GM21723 (cell line): ENCODE results near the gene LRRC9.
"Not testable (repeated sequence)": the region's sequence is repeated elsewhere in the genome, so short reads cannot be mapped to it uniquely, and the experiment has no call there.

Source experiments
- ATAC-seq: cut with Tn5 transposase; IDR thresholded peaks from one replicate; pipeline ENCODE4 v1.9.1; 2021; ENCODE audit warnings: mild to moderate bottlenecking, moderate library complexity; ENCODE audit not compliant: unreplicated experiment

Gene LRRC9

GRCh38 chr14:59952141-59952540, 32.2 kb downstream of the LRRC9 start:
- not testable (repeated sequence) for ATAC-seq

GRCh38 chr14:59957890-59958289, 37.9 kb downstream of the LRRC9 start:
- ATAC-seq = not testable (repeated sequence)

DNA sequence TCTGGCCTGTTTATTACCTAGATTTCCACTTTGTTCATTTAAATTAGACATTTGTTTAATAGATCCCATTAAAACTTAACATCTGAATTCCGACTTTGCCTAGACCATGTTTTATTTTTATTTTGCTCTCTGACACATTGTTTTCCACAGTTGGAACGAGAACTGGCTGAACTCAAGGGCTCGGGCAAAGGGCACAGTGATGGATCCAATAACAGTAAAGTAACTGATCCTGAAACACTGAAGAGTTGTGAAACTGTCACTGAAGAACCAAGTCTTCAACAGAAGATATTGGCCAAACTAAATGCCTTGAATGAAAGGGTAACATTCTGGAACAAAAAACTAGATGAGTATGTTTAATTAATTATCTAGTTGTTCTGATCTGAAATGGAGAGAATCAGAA, 39.7 kb downstream of the LRRC9 start:
- no peak for ATAC-seq

DNA sequence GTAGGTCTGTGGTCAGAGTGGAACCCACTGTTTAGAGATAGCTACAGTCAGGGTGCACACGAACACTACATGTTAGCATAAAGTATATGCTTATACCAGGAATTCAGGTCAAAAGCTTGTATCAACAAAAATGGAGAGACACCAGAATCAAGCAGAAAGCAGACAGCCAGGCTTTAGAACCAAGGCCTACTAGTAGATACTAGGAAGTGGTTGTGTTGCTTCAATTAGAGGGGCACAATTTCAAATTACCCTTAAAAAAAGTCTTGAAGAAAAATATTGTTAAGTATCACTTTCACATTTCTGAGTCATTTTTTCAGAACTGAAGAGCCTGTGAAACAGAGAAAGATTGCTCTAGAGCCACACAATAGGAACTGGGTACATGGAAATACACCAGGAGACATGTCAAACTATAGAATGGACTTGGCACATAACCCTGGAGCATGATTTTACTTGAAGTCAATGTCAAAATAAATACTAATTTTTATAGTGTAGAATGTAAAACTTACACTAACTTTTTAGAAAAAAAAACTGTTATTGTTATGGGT, 41.6 kb downstream of the LRRC9 start:
- ATAC-seq = peak; percentile 50

DNA sequence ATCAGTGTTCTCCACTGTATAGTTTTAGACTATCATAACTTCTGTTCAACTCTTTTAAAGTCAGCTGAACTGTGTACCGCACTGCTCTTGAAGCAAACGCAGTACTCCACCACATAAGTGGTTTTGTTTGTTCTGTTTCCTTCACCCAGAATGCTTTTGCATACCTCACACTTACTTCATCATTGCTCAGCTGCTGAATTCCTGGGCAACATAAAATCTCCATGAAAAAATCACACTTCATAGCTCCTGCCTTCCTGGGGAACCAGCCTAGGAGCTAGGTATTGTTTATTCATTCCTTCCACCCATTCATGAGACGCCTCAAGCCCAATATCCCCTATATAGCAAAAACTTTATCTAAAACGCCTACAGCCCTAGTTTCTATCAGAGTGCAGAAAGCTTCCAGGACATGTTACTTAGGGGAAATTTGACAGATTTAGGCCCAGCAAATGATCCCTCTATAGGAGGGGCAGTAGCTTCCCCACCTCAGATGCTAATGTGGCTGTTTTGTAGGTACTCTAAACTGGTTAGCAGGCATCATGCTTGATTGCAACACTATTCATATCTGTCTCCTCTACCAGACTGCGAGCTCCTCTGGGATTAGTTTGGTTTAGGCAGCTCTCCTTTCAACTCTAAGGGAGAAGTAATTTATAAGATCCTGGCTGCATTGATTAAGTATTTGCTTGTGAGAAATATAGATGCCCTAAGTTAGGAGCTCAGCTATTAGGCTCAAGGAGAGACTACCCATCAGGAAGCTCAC, 44.5 kb downstream of the LRRC9 start:
- peak; percentile 25 for ATAC-seq

DNA sequence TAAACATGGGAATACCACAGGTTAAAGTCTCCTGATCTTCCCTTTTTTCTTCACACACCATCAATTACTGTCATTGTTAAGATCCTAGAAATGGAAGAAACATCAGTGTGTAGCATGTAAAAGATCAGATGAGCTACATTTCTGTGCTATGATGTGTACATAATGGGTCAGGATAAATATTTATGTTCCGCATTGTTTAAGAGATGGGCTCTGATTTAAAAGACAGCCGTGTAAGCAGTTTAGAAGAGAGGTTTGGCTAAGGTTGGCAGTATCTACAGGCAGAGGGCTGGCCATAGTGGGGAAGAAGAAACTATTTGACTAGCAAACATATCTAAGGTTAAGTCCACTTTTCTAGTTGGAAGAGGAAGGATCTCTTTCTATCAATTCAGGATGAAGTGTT, 49.4 kb downstream of the LRRC9 start:
- no peak for ATAC-seq

DNA sequence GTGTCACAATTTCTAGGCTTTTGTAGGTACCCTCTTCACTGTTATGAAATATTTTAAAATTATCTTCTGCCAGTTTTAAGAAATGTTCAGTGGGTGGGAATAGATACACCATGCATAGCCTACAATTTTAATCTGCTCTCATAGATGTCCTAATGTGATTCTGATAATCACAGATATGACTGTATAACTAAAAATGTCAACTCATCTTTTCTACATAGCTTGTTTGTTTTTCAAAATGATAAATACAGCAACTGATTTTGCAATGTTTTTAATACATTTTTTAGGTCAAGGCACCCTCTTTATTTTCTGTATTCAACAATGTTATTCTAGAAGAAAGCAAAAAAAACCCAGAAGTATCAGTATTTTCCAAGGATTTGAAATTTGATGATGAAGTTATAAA, 61.6 kb downstream of the LRRC9 start:
- ATAC-seq = no peak

DNA sequence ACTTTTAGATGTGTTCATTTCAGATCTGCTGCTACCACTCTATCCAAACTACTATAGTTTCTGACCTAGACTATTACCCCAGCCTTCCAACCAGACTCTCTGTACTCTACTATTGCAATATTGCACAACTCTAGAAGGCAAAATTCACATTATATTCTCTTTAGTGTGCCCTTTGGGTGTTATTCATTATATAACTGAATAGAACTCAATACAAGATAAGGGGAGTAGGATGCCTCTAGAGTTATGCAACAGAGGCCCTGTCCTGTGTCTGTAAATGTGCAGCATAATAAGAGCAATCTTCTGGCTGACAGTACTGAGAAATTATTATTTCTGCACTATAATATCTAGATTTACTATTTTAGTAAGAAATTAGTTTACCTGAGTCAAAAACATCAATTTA, 63.1 kb downstream of the LRRC9 start:
- ATAC-seq = no peak

DNA sequence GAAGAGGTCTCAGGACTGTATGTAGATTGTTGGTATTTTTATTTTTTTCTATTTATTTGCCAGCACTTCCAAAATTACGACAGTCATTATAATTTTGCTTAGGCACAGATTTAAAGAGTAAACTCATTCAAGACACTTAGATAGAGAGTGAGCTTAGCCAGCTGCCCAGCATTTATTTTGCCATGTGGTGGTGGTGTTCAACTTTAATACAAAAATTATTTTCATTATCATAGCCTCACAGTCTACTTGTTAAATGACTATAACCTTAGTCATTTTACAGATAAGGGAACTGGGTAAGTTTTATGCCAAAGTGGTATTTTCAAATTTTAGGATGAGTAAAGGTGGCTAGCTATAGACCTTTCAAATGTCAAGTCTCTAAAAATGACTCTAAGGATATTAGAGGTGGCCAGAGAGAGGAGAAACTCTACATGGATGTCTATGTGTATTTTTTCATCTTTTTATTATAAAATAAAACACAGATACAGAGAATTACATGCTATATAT, 66.7 kb downstream of the LRRC9 start:
- ATAC-seq = no peak

GRCh38 chr14:59997449-59997848, 77.5 kb downstream of the LRRC9 start:
- ATAC-seq = no peak

DNA sequence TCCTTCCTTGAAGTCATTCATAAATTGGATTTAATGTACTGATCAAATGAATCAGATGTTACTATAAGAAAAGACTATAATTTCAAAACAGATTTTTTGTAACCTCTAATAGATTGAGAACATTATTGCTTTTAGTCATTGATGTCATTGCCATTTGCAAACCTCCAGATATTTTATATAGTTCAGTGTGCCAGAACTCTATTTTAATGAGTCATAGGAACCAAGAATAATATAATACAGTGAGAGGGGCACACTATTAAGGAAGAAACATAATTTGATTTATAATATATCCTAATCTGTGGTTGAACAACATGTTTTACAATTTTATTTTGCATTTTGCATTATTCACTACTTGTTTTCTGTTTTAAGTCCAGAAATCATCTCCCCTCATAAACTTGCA, 78.0 kb downstream of the LRRC9 start:
- ATAC-seq = no peak

DNA sequence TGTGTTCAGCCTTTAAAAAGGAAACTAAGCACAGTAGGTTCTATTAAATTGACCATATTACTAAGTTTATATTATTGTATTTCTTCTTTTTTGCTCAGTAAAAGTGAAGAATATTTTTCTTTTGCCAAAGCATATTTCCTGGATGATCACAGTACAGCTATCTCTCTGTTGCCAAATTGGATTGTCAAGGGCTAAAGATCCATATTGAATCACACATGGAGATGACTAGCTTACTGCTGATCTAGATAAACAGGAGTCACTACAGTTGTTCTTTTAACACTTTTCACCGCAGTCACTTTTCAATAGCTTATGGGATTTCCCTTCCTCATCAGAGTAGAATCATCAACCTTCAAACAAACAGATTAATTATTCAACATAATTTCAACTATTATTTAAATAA, 78.6 kb downstream of the LRRC9 start:
- ATAC-seq = no peak

DNA sequence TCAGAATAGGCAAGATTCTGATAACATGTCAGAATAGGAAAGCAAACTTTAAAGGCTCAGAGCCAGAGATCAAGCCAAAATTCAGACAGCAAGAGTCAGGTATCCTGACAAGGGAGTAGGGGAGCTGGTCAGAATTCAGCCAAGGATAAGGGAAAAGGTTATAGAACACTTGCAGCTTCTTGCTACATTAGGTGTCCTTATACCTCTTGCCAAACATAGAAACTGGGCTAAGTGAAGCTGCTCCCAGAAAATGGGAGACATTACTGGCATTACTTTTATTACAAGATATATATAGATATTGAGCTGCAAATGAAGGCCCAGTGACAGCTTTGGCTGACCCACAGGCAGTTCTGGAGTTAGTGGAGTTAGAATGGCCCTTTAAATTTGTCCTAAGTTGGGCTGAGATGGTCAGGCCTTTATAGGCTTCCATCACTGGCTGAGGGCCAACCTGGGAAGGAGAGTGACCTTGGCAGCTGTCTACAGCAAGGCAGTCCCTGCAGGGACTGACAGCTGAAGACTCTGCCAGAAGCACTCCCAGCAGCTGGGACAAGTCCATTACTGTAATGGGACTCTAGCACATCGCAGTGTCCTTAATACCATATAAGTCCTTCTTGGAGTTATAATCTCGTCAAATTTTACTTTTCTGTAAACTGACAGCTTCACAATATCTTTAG, 83.0 kb downstream of the LRRC9 start:
- ATAC-seq = no peak

DNA sequence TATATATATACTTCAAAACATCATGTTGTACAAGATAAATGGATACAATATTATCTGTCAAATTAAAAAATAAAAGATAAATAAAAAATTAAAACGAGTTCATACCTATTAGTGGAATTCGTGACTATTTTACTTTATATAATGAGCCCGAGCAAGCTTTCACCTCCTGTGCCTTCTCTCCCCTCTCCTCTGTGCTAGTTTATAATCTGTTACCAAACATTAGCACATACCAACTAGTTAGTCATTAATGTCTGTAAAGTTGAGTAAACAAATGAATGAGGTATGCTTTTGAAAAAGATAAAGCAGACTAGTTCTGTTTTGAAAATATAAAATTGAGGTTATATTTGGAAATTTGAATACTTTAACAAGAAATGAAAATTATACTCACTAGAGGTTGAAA, 84.0 kb downstream of the LRRC9 start:
- no peak for ATAC-seq

DNA sequence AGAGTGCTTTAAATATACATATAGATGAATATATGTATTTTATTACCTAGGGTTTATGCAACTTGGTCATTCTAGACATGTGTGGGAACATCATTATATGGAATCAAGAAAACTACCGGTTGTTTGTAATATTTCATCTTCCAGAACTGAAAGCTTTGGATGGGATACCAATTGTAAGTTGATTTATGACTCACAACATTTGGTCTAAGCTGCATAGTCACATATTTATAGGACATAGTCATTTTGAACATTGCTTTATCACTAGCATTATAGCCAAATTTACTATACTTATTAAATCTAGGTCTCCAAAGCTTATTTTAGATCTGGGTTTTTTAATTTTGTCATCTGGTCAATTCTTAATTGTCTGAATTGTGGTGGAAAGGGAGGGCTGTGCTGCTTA, 88.1 kb downstream of the LRRC9 start:
- no peak for ATAC-seq

GRCh38 chr14:60010263-60010662, 90.3 kb downstream of the LRRC9 start:
- not testable (repeated sequence) for ATAC-seq

DNA sequence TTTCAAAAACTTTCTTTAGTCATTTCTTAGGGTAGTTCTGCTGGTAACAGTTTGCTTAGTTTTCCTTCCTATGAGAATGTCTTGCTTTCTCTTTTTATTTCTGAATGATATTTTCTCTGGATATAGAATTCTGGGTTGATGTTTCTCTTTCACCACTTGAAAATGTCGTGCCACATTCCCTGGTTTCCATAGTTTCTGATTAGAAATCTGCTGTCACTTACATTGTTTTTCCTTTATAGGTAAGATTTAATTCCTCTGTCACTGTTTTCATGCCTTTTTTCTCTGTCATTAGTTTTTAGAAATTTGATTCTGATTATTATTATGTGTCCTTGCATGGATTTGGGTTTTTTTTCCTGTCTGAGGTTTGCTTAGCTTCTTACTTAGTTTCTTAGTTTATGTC, 94.5 kb downstream of the LRRC9 start:
- no peak for ATAC-seq

DNA sequence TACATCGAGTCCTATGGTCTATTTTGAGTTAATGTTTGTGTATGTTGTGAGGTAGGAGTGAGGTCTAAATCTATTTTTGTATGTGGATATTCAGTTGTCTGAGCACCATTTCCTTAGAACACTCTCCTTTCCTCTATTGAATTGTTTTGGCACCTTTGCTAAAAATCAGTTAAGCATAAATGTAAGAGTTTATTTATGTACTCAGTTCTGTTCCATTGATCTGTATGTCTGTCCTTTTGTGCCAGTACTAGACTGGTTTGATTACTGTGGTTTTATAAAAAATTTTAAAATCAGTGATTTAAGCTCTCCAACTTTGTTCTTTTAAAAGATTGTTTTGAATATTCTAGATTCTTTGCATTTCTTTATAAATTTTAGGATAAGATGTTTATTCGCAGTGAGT, 101.7 kb downstream of the LRRC9 start:
- no peak for ATAC-seq

DNA sequence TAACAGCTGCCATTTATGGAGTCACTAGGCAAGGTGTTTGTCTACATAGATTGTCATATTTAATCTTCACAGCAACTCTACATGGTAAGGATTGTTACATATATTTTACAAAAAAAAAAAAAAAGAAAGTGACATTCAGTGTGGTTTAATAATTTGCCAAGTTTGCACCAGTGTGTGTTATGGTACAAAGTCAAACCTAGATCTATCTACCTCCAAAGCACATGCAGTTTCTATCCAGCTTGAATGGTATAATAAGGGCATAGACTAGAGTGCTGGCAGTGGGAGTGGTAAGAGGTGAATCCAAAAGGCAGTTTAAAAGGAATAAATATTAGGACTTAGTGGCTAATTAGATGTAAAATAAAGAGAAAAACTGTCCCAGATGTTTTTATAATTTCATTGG, 105.6 kb downstream of the LRRC9 start:
- ATAC-seq = no peak

GRCh38 chr14:60035177-60035576, 115.2 kb downstream of the LRRC9 start:
- ATAC-seq = no peak

DNA sequence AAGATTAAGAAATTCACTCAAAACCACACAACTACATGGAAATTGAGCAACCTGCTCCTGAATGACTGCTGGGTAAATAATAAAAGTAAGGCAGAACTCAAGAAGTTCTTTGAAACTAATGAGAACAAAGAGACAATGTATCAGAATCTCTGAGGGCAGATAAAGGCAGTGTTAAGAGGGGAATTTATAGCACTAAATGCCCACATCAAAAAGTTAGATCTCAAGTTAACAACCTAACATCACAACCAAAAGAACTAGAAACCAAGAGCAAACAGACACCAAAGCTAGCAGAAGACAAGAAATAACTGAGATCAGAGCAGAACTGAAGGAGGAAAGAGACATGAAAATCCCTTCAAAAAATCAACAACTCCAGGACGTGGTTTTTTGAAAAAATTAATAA, 128.0 kb downstream of the LRRC9 start:
- not testable (repeated sequence) for ATAC-seq

DNA sequence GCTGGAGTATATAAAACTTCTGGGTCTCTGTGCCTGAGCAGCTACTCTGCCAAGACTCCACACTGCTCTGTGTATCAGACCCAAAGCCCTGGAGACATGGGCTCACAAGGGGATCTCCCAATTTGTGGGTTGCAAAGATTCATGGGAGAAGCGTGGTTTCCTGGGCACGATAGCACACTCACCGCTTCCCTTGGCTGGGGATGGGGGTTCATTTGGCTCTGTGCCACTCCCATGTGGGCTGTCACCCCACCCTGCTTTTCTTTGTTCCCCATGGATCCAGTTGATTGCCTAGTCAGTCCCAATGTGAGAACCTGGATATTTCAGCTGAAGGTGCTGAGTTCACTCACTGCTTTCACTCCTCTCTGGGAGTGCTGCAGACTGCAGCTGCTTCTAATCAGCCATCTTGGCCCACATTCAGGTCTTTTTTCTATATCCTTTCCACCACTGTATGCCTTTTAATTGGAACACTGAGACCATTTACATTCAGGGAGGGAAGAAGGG, 131.8 kb downstream of the LRRC9 start:
- no peak for ATAC-seq
